GM19023 (cell line): Measurements from ENCODE around the gene NDUFB2.
"Not testable (repeated sequence)": the region's sequence is repeated elsewhere in the genome, so short reads cannot be mapped to it uniquely, and the experiment has no call there.

Source experiments
- ATAC-seq: cut with Tn5 transposase; IDR thresholded peaks from one replicate; pipeline ENCODE4 v1.9.1; 2021; ENCODE audit warnings: mild to moderate bottlenecking, moderate library complexity; ENCODE audit not compliant: unreplicated experiment

The NDUFB2 gene

GRCh38 chr7:140696680-140697446 lies at the start of gene NDUFB2:
NDUFB2 (plus strand) TSS chr7:140696708; CDS start chr7:140696745, 37 bp downstream.
- ATAC-seq: peak; percentile 93

- peak; percentile 88 for ATAC-seq
Measured at GRCh38 chr7:140646931-140647647, 49.4 kb upstream of the NDUFB2 start.

GRCh38 chr7:140649556-140650205 lies 46.8 kb upstream of the NDUFB2 start:
- ATAC-seq: no peak

- no peak for ATAC-seq
Measured at GRCh38 chr7:140650367-140650766, 46.1 kb upstream of the NDUFB2 start.

GRCh38 chr7:140653319-140654108 lies 43.0 kb upstream of the NDUFB2 start:
- ATAC-seq: no peak

GRCh38 chr7:140654109-140654387 lies 42.5 kb upstream of the NDUFB2 start:
- no peak for ATAC-seq

- ATAC-seq: no peak
Measured at GRCh38 chr7:140654661-140655060, 41.8 kb upstream of the NDUFB2 start.

- ATAC-seq: no peak
Measured at GRCh38 chr7:140655511-140656408, 40.7 kb upstream of the NDUFB2 start.

GRCh38 chr7:140656548-140657515 lies 39.7 kb upstream of the NDUFB2 start:
- ATAC-seq: peak; percentile 78

GRCh38 chr7:140657891-140658290 lies 38.6 kb upstream of the NDUFB2 start:
- ATAC-seq: no peak

GRCh38 chr7:140659856-140660255 lies 36.7 kb upstream of the NDUFB2 start:
- no peak for ATAC-seq

- ATAC-seq: no peak
Measured at GRCh38 chr7:140661124-140661523, 35.4 kb upstream of the NDUFB2 start.

- not testable (repeated sequence) for ATAC-seq
Measured at GRCh38 chr7:140662938-140663337, 33.6 kb upstream of the NDUFB2 start.

- ATAC-seq: no peak
Measured at GRCh38 chr7:140667476-140667875, 29.0 kb upstream of the NDUFB2 start.

- ATAC-seq: no peak
Measured at GRCh38 chr7:140668641-140669040, 27.9 kb upstream of the NDUFB2 start.

GRCh38 chr7:140669352-140669751 lies 27.2 kb upstream of the NDUFB2 start:
- no peak for ATAC-seq

- not testable (repeated sequence) for ATAC-seq
Measured at GRCh38 chr7:140669862-140670261, 26.6 kb upstream of the NDUFB2 start.

GRCh38 chr7:140670343-140670935 lies 26.1 kb upstream of the NDUFB2 start:
- no peak for ATAC-seq

- ATAC-seq: no peak
Measured at GRCh38 chr7:140671966-140672365, 24.5 kb upstream of the NDUFB2 start.
